CD4-positive, alpha-beta memory T cell (primary cell): ENCODE results near the gene NHEJ1. TPM values are rescaled to one million over a fixed set of nuclear protein-coding genes. Genes with fewer than 3 reads are reported as not detected.

ENCODE experiments used
- CTCF ChIA-PET: fragments of 350-600 bp; sonication (Branson Sonifier 250); formaldehyde crosslinking; loops from one replicate; lab custom pipeline; 2021; ENCODE audit warnings: inconsistent platforms; ENCODE audit not compliant: partially characterized antibody; lab: Charles Lee
- POLR2A ChIA-PET: fragments of 350-600 bp; sonication (Branson Sonifier 250); formaldehyde crosslinking; loops from one replicate; lab custom pipeline; 2021; ENCODE audit not compliant: partially characterized antibody; lab: Charles Lee
- DNase-seq, 5 donors: peaks; one replicate each; pipeline versions ENCODE4 v3.0.0 to v3.0.0-alpha.2; 2020 to 2022; ENCODE audit warnings: mixed read lengths in 1 of 5
- H3K27ac ChIP-seq: one replicate; pipeline ENCODE4 v1.7.0; 2013; ENCODE audit warnings: low read depth, low read length
- H3K27me3 ChIP-seq: 2 replicates; pipeline ENCODE4 v1.7.0; 2013; ENCODE audit warnings: mild to moderate bottlenecking, low read length, moderate library complexity; ENCODE audit not compliant: insufficient read depth
- H3K36me3 ChIP-seq: 2 replicates; pipeline ENCODE4 v1.7.0; 2013; ENCODE audit warnings: mild to moderate bottlenecking, low read length, moderate library complexity; ENCODE audit not compliant: insufficient read depth
- H3K4me1 ChIP-seq: 2 replicates; pipeline ENCODE4 v1.7.0; 2013; ENCODE audit warnings: mild to moderate bottlenecking, low read length, moderate library complexity; ENCODE audit not compliant: insufficient read depth
- H3K4me3 ChIP-seq, 2 donors: one replicate each; pipeline ENCODE4 v1.7.0; 2013; ENCODE audit warnings: low read length in 2 of 2, mild to moderate bottlenecking in 1 of 2
- H3K9me3 ChIP-seq, 2 donors: one replicate each; pipeline ENCODE4 v1.7.0; 2013; ENCODE audit warnings: low read length in 2 of 2, control low read depth in 1 of 2; ENCODE audit not compliant: control insufficient read depth in 1 of 2
- H3K27ac Mint-ChIP-seq, 7 donors: one replicate each; pipeline ENCODE4 v1.8.0; 2020 to 2021; ENCODE audit warnings: mixed read lengths in 7 of 7, mild to moderate bottlenecking in 6 of 7, inconsistent platforms in 3 of 7, moderate library complexity in 3 of 7
- H3K27me3 Mint-ChIP-seq, 2 donors: one replicate each; pipeline ENCODE4 v1.8.0; 2020 to 2021; ENCODE audit warnings: mixed read lengths in 2 of 2
- H3K36me3 Mint-ChIP-seq, 2 donors: one replicate each; pipeline ENCODE4 v1.8.0; 2020 to 2021; ENCODE audit warnings: mixed read lengths in 2 of 2, inconsistent platforms in 1 of 2, mild to moderate bottlenecking in 1 of 2
- H3K4me1 Mint-ChIP-seq, 4 donors: one replicate each; pipeline ENCODE4 v1.8.0; 2020 to 2021; ENCODE audit warnings: mixed read lengths in 4 of 4, mild to moderate bottlenecking in 1 of 4
- H3K4me3 Mint-ChIP-seq, 8 donors: one replicate each; pipeline ENCODE4 v1.8.0; 2020 to 2021; ENCODE audit warnings: mixed read lengths in 8 of 8, mild to moderate bottlenecking in 7 of 8, moderate library complexity in 6 of 8, inconsistent platforms in 3 of 8
- H3K9me3 Mint-ChIP-seq, 8 donors: one replicate each; pipeline ENCODE4 v1.8.0; 2020 to 2021; ENCODE audit warnings: mixed read lengths in 8 of 8, mild to moderate bottlenecking in 5 of 8, inconsistent platforms in 3 of 8, moderate library complexity in 1 of 8
- intact Hi-C: fragments of 100-400 bp; cut with micrococcal nuclease; formaldehyde crosslinking; loops from one replicate; pipeline ENCODE4 v1.15.1; 2023
- polyA plus RNA-seq, 2 donors: library from polyadenylated mRNA; unstranded; fragments of 300-500 nt; fragmentation: Illumina TruSeq; gene quantifications; one replicate each; pipeline ENCODE4 v1.2.3, GENCODE V29; 2021
- total RNA-seq, 2 experiments: library from RNA; stranded (reverse); gene quantifications; one replicate each; pipeline ENCODE4 v1.2.3, GENCODE V29; 2021

NHEJ1 gene
- total and polyA plus RNA-seq, 4 experiments from 2014 or later, result 14.1 to 27.5 (median 20.5) TPM

DNA sequence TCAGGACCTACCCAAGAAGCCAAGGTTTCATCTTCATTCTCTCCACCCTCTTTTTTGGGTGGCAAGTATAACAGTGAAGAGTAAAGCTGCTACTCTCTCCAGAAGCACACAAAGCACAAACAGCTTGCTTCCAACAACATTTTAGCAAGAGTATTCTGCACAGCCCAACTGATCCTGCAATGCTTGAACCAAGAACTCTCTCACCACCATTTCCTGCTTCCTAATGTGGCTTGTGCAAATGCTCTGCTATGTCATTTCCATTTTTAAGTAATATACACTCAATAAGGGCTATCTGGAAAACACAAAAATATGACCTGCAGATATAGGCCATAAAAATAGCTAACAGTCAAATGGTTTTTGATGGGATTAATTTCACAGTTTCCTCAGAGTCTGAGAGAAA, 75.8 kb downstream of the NHEJ1 start:
- Mint-ChIP-seq H3K4me3 (no peak overlapping the region), H3K9me3 (no peaks in the 10 kb centered on the region), H3K36me3 (peaks cover 10 to 18% of the 10 kb centered on the region in 2 donors), H3K27ac (no peak overlapping the region), H3K4me1 (peaks cover 0 to 10% (median 3%) of the 10 kb centered on the region in 4 donors), H3K27me3 (no peaks in the 10 kb centered on the region)
- intact Hi-C loops, result no loop called here
- ChIA-PET POLR2A (no interaction called here), CTCF (interaction anchor here (1.3 to 1.8 kb wide), 5 partner anchors 10 to 210 kb away, joined by 3 to 5 read pairs (median 4); no protein-coding TSS in a partner anchor)
- no peaks in the 10 kb centered on the region for H3K27me3 ChIP-seq
- no peaks in the 10 kb centered on the region for H3K36me3 ChIP-seq
- H3K4me1 ChIP-seq, result no peaks in the 10 kb centered on the region
- H3K27ac ChIP-seq, result no peak overlapping the region
- H3K4me3 ChIP-seq, result no peak overlapping the region
- no peak for DNase-seq
- no peaks in the 10 kb centered on the region for H3K9me3 ChIP-seq

DNA sequence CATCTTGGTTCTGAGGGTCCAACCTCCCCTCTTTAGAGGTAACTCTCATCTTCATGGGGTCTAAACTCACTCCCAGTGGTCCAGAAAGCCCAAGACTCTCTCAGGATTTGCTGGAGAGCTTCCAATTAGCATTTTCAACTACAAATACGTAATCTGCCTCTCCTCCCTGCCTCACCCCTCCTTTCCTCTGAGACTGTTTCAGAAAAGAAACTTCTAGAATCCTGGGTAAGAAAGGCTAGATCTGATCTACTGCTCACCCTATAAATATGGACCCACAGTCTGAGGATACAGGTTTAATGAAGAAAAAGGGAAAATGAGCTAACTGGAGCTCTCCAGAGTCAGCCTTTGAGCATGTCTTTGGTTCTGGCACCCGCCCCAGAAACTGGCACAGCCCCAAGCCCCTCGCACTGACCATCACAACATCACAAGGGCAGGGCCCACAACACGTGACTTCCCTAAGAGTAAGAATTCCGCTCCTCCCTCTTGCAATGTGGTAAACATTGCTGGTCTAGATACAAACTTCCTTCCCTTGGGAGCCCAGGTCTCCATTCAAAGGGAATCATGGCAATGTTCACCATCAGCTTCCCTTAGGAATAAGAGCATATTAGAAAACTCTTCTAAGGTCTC, 78.2 kb downstream of the NHEJ1 start:
- no peaks in the 10 kb centered on the region for H3K4me1 ChIP-seq
- no peak overlapping the region for H3K4me3 ChIP-seq
- ChIA-PET CTCF (interaction anchor here (1.2 to 3.7 kb wide), 2 partner anchors 22 to 24 kb away, joined by 6 to 9 read pairs; no protein-coding TSS in a partner anchor), POLR2A (no interaction called here)
- H3K9me3 ChIP-seq, result no peaks in the 10 kb centered on the region
- H3K36me3 ChIP-seq, result peaks cover 2% of the 10 kb centered on the region
- peaks cover 0 to 10% (median 3%) of the 10 kb centered on the region in 4 donors for H3K4me1 Mint-ChIP-seq
- no peak overlapping the region for H3K27ac ChIP-seq
- H3K27me3 Mint-ChIP-seq, result no peaks in the 10 kb centered on the region
- DNase-seq, result no peak
- H3K27me3 ChIP-seq, result no peaks in the 10 kb centered on the region
- H3K9me3 Mint-ChIP-seq, result no peaks in the 10 kb centered on the region
- H3K36me3 Mint-ChIP-seq, result peaks cover 6 to 7% of the 10 kb centered on the region in 2 donors
- intact Hi-C loops, result no loop called here
- H3K4me3 Mint-ChIP-seq, result no peak overlapping the region
- no peak overlapping the region for H3K27ac Mint-ChIP-seq

DNA sequence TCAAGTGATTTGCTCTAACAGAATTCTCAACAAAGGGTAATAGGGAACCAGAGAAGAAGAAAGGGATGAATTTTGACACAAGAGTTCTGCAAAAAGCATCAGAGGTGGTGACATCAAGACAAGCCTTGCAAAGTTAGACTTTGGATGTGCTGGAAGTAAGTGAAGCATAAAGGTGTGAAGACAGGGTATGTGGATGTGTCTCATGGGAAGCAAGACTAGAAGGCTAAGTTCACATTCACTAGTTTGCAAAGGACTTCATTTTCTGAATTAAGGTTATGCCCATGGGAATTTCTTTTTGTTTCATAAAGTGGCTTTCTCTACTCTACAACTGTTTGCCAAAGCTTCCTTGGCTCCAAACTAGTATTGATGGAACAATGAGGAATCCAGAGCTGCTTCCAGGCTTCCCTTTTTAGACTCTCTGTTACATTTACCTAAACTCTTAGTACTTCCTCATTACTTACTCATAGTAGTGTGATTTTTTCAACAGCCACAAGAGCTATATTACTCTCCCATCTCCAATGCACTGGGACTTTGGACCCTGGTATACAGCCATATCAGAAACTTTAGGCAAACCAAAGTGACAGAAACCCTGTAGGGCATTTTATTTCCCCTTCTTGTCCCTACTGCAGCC, 78.8 kb downstream of the NHEJ1 start:
- Mint-ChIP-seq H3K27ac (no peak overlapping the region), H3K4me1 (peaks cover 0 to 10% (median 3%) of the 10 kb centered on the region in 4 donors), H3K27me3 (no peaks in the 10 kb centered on the region), H3K9me3 (no peaks in the 10 kb centered on the region), H3K4me3 (no peak overlapping the region), H3K36me3 (peaks cover 5 to 12% of the 10 kb centered on the region in 2 donors)
- DNase-seq, result no peak
- Histone ChIP-seq H3K27me3 (no peaks in the 10 kb centered on the region), H3K9me3 (no peaks in the 10 kb centered on the region), H3K4me3 (no peak overlapping the region), H3K4me1 (no peaks in the 10 kb centered on the region), H3K36me3 (peaks cover 9% of the 10 kb centered on the region), H3K27ac (no peak overlapping the region)
- CTCF ChIA-PET, result interaction anchor here (3.7 kb wide), 1 partner anchor 23 kb away, joined by 9 read pairs; no protein-coding TSS in a partner anchor
- intact Hi-C loops, result no loop called here
- POLR2A ChIA-PET, result no interaction called here

- no peaks in the 10 kb centered on the region for H3K9me3 ChIP-seq
- no peaks in the 10 kb centered on the region for H3K27me3 ChIP-seq
- peak overlapping the region in 1 of 7 donors; percentile 20 for H3K27ac Mint-ChIP-seq
- no peak for DNase-seq
- H3K9me3 Mint-ChIP-seq, result no peaks in the 10 kb centered on the region
- H3K4me3 Mint-ChIP-seq, result no peak overlapping the region
- no peak overlapping the region for H3K4me3 ChIP-seq
- ChIA-PET POLR2A (no interaction called here), CTCF (interaction anchor here (0.8 to 3.7 kb wide), 4 partner anchors 16 to 64 kb away, joined by 3 to 9 read pairs (median 3); no protein-coding TSS in a partner anchor)
- H3K36me3 Mint-ChIP-seq, result peaks cover 9 to 13% of the 10 kb centered on the region in 2 donors
- intact Hi-C loops, result no loop called here
- H3K27me3 Mint-ChIP-seq, result no peaks in the 10 kb centered on the region
- peaks cover 15% of the 10 kb centered on the region for H3K36me3 ChIP-seq
- H3K4me1 ChIP-seq, result no peaks in the 10 kb centered on the region
- H3K27ac ChIP-seq, result no peak overlapping the region
- peaks cover 0 to 10% (median 3%) of the 10 kb centered on the region in 4 donors for H3K4me1 Mint-ChIP-seq
Observed at GRCh38 chr2:219081096-219081495, 79.5 kb downstream of the NHEJ1 start.

DNA sequence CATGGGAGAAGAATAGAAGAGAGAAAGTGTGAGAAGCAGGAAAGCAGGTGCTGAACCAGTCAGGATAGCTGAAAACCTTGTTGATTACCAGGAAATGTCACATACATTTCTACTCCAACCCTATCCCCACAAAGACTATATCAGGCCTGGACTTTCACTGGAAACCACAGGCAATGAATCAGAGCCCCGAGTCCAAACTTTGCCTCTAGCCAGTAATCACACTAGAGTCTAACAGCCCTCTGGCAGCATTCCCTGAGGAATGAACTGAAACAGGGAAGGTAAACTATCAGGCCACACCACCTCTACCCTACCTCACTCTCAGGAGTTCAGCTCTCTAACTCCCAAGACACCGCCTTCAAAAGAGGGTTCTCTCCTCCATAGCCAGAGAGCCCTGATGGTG, 81.2 kb downstream of the NHEJ1 start:
- peaks cover 22 to 24% of the 10 kb centered on the region in 2 donors for H3K36me3 Mint-ChIP-seq
- no peaks in the 10 kb centered on the region for H3K9me3 Mint-ChIP-seq
- Histone ChIP-seq H3K27ac (no peak overlapping the region), H3K36me3 (peaks cover 26% of the 10 kb centered on the region), H3K9me3 (no peaks in the 10 kb centered on the region), H3K4me3 (no peak overlapping the region), H3K4me1 (no peaks in the 10 kb centered on the region), H3K27me3 (no peaks in the 10 kb centered on the region)
- no peak overlapping the region for H3K4me3 Mint-ChIP-seq
- no peaks in the 10 kb centered on the region for H3K4me1 Mint-ChIP-seq
- H3K27ac Mint-ChIP-seq, result no peak overlapping the region
- POLR2A ChIA-PET, result no interaction called here
- intact Hi-C loops, result no loop called here
- H3K27me3 Mint-ChIP-seq, result no peaks in the 10 kb centered on the region
- CTCF ChIA-PET, result interaction anchor here (1.5 to 3.7 kb wide), 2 partner anchors 21 to 39 kb away, joined by 3 to 9 read pairs; no protein-coding TSS in a partner anchor
- no peak for DNase-seq

DNA sequence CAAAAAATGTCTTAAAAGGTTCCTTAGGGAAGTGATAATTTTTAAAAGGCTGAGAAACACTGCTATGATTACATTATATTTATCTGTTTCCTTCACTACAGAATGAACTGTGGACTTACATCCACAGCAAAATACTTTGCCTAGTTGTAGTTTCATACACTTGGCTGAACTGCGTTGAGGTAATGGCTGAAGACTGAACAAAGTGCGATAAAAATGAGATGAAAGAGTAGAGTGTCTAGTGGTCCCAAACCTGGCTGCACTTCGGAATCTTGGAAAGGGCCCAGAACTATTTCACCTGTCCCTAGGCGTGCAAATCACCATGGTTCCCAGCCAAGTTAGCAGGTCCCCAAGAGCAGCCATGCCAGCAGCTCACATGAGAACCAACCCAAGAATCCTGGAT, 81.7 kb downstream of the NHEJ1 start:
- Mint-ChIP-seq H3K36me3 (peaks cover 26 to 28% of the 10 kb centered on the region in 2 donors), H3K9me3 (no peaks in the 10 kb centered on the region), H3K4me3 (no peak overlapping the region), H3K27me3 (no peaks in the 10 kb centered on the region), H3K27ac (no peak overlapping the region), H3K4me1 (no peaks in the 10 kb centered on the region)
- Histone ChIP-seq H3K36me3 (peaks cover 26% of the 10 kb centered on the region), H3K4me3 (no peak overlapping the region), H3K9me3 (no peaks in the 10 kb centered on the region), H3K27me3 (no peaks in the 10 kb centered on the region), H3K27ac (no peak overlapping the region), H3K4me1 (no peaks in the 10 kb centered on the region)
- ChIA-PET POLR2A (no interaction called here), CTCF (interaction anchor here (1.5 to 11.5 kb wide), 3 partner anchors 17 to 39 kb away, joined by 3 to 76 read pairs (median 9); partner anchors contain the start of gene IHH)
- no peak for DNase-seq
- intact Hi-C loops, result no loop called here

DNA sequence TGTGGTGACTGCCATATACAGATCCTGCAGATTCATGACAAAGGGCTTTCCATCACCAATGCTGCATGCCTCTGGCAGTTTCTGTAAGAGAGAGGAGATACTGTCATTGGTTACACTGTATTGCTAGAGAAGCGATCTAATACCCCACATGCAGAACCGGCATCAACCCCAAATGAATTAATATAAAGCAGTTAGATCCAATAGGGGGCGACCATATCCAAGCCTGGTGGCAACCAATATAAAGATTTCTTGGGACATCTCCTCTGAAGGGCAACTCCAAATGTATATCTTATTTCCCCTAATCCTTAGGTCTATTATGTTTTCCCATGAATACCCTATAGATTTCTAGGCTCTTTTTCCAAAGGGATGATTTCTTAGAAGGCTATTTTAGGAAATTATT, 82.5 kb downstream of the NHEJ1 start:
- Histone ChIP-seq H3K4me1 (no peaks in the 10 kb centered on the region), H3K36me3 (peaks cover 26% of the 10 kb centered on the region), H3K9me3 (no peaks in the 10 kb centered on the region), H3K27me3 (no peaks in the 10 kb centered on the region), H3K4me3 (no peak overlapping the region), H3K27ac (no peak overlapping the region)
- ChIA-PET CTCF (interaction anchor here (11.5 kb wide), 1 partner anchor 16 kb away, joined by 76 read pairs; the partner anchor contains the start of gene IHH), POLR2A (no interaction called here)
- no peaks in the 10 kb centered on the region for H3K27me3 Mint-ChIP-seq
- intact Hi-C loops, result no loop called here
- no peaks in the 10 kb centered on the region for H3K9me3 Mint-ChIP-seq
- H3K4me3 Mint-ChIP-seq, result no peak overlapping the region
- no peaks in the 10 kb centered on the region for H3K4me1 Mint-ChIP-seq
- no peak overlapping the region for H3K27ac Mint-ChIP-seq
- DNase-seq, result no peak
- H3K36me3 Mint-ChIP-seq, result peaks cover 27 to 30% of the 10 kb centered on the region in 2 donors
